ENCODE measurements around the gene PLEKHA8. TPM values are rescaled to one million over a fixed set of nuclear protein-coding genes. Genes with fewer than 3 reads are reported as not detected.
A peak's percentile ranks its signal among the peaks of the same experiment; 100 is the strongest.

PLEKHA8 gene

GRCh38 chr7:30173058-30173897 is 145.1 kb downstream of the PLEKHA8 start:
- H3K36me3 ChIP-seq (ENCODE audit: insufficient read depth, low read length) = no peaks in the 10 kb centered on the region
- H3K4me1 ChIP-seq (ENCODE audit: control insufficient read depth, insufficient read depth, low read length) = peaks cover 40% of the 10 kb centered on the region
- no peaks in the 10 kb centered on the region for H3K9me3 ChIP-seq (replicated peaks; ENCODE audit: low read length)
- H3K9ac ChIP-seq (ENCODE audit: low read depth, low read length) = peak overlapping the region; percentile 10
- H3K27me3 ChIP-seq (ENCODE audit: control insufficient read depth, insufficient read depth, low read length) = no peaks in the 10 kb centered on the region
- H3K4me2 ChIP-seq (ENCODE audit: low read length) = peak overlapping the region; percentile 24
- H3K4me3 ChIP-seq (ENCODE audit: low read length) = no peak overlapping the region

GRCh38 chr7:30175180-30175579 is 147.0 kb downstream of the PLEKHA8 start:
- no peaks in the 10 kb centered on the region for H3K27me3 ChIP-seq (ENCODE audit: control insufficient read depth, insufficient read depth, low read length)
- no peak overlapping the region for H3K9ac ChIP-seq (ENCODE audit: low read depth, low read length)
- no peak overlapping the region for H3K4me2 ChIP-seq (ENCODE audit: low read length)
- H3K36me3 ChIP-seq (ENCODE audit: insufficient read depth, low read length) = no peaks in the 10 kb centered on the region
- H3K9me3 ChIP-seq (replicated peaks; ENCODE audit: low read length) = no peaks in the 10 kb centered on the region
- peaks cover 24% of the 10 kb centered on the region for H3K4me1 ChIP-seq (ENCODE audit: control insufficient read depth, insufficient read depth, low read length)
- no peak overlapping the region for H3K4me3 ChIP-seq (ENCODE audit: low read length)

DNA sequence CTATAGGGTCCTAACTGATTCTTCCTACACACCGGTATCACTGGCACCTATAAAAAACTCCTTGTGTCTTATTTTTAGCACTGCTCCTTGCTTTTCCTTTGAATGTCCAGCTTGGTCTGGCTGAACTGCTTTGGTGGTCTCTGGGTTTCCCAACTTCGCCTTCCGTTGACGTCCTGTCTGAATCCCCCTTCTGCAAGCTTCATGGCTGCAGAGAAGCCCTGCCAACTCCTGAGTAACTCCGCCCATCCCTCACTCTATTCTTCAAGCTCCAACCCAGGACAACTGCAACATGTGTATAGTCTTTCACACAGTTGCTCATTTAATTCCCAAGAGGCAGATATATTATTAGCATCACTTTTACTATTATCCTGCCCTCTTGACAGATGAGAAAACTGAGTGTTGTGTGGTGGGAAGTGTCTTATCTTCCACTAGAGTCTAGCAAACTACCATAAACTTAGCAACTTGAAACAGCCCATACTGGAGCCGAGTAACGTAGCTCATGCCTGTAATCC is 147.5 kb downstream of the PLEKHA8 start:
- H3K4me3 ChIP-seq (ENCODE audit: low read length) = no peak overlapping the region
- H3K9me3 ChIP-seq (replicated peaks; ENCODE audit: low read length) = no peaks in the 10 kb centered on the region
- H3K4me2 ChIP-seq (ENCODE audit: low read length) = no peak overlapping the region
- no peaks in the 10 kb centered on the region for H3K27me3 ChIP-seq (ENCODE audit: control insufficient read depth, insufficient read depth, low read length)
- peaks cover 23% of the 10 kb centered on the region for H3K4me1 ChIP-seq (ENCODE audit: control insufficient read depth, insufficient read depth, low read length)
- no peaks in the 10 kb centered on the region for H3K36me3 ChIP-seq (ENCODE audit: insufficient read depth, low read length)
- H3K9ac ChIP-seq (ENCODE audit: low read depth, low read length) = no peak overlapping the region

GRCh38 chr7:30176463-30177109 is 148.4 kb downstream of the PLEKHA8 start:
- no peak overlapping the region for H3K4me3 ChIP-seq (ENCODE audit: low read length)
- H3K9ac ChIP-seq (ENCODE audit: low read depth, low read length) = no peak overlapping the region
- no peak overlapping the region for H3K4me2 ChIP-seq (ENCODE audit: low read length)
- H3K4me1 ChIP-seq (ENCODE audit: control insufficient read depth, insufficient read depth, low read length) = peaks cover 22% of the 10 kb centered on the region
- H3K27me3 ChIP-seq (ENCODE audit: control insufficient read depth, insufficient read depth, low read length) = no peaks in the 10 kb centered on the region
- no peaks in the 10 kb centered on the region for H3K9me3 ChIP-seq (replicated peaks; ENCODE audit: low read length)
- no peaks in the 10 kb centered on the region for H3K36me3 ChIP-seq (ENCODE audit: insufficient read depth, low read length)

- H3K27me3 ChIP-seq (ENCODE audit: control insufficient read depth, insufficient read depth, low read length) = no peaks in the 10 kb centered on the region
- H3K4me3 ChIP-seq (ENCODE audit: low read length) = no peak overlapping the region
- H3K4me1 ChIP-seq (ENCODE audit: control insufficient read depth, insufficient read depth, low read length) = peaks cover 16% of the 10 kb centered on the region
- no peaks in the 10 kb centered on the region for H3K9me3 ChIP-seq (replicated peaks; ENCODE audit: low read length)
- H3K9ac ChIP-seq (ENCODE audit: low read depth, low read length) = no peak overlapping the region
- no peak overlapping the region for H3K4me2 ChIP-seq (ENCODE audit: low read length)
- no peaks in the 10 kb centered on the region for H3K36me3 ChIP-seq (ENCODE audit: insufficient read depth, low read length)
Measured at GRCh38 chr7:30177186-30177585, 149.0 kb downstream of the PLEKHA8 start.

- Histone ChIP-seq H3K4me3 (ENCODE audit: low read length) (no peak overlapping the region), H3K4me1 (ENCODE audit: control insufficient read depth, insufficient read depth, low read length) (peaks cover 9% of the 10 kb centered on the region), H3K9ac (ENCODE audit: low read depth, low read length) (no peak overlapping the region), H3K27me3 (ENCODE audit: control insufficient read depth, insufficient read depth, low read length) (no peaks in the 10 kb centered on the region), H3K4me2 (ENCODE audit: low read length) (no peak overlapping the region), H3K36me3 (ENCODE audit: insufficient read depth, low read length) (no peaks in the 10 kb centered on the region), H3K9me3 (replicated peaks; ENCODE audit: low read length) (no peaks in the 10 kb centered on the region)
Measured at GRCh38 chr7:30177965-30178364, 149.8 kb downstream of the PLEKHA8 start.

GRCh38 chr7:30178748-30179436 is 150.7 kb downstream of the PLEKHA8 start:
- Histone ChIP-seq H3K36me3 (ENCODE audit: insufficient read depth, low read length) (no peaks in the 10 kb centered on the region), H3K27me3 (ENCODE audit: control insufficient read depth, insufficient read depth, low read length) (no peaks in the 10 kb centered on the region), H3K4me2 (ENCODE audit: low read length) (no peak overlapping the region), H3K9me3 (replicated peaks; ENCODE audit: low read length) (no peaks in the 10 kb centered on the region), H3K9ac (ENCODE audit: low read depth, low read length) (no peak overlapping the region), H3K4me3 (ENCODE audit: low read length) (no peak overlapping the region), H3K4me1 (ENCODE audit: control insufficient read depth, insufficient read depth, low read length) (peaks cover under 1% of the 10 kb centered on the region)

Small RNA genes lying within 50 kb of the gene (small RNA-seq; reads per million reads assigned to genes)
- not detected for gene RPS27P16

Data from skeletal muscle satellite cell (primary cell).